Activated effector memory CD4-positive, alpha-beta T cell treated with anti-CD3 and anti-CD28 coated beads, Interleukin-2, amount 50 U/mL, for 16 hours (primary cell): Measurements from ENCODE around the gene RIOK2.

Experiments
- DNase-seq: peaks from one replicate; pipeline ENCODE4 v3.0.0-alpha.2; 2020

The RIOK2 gene

DNA sequence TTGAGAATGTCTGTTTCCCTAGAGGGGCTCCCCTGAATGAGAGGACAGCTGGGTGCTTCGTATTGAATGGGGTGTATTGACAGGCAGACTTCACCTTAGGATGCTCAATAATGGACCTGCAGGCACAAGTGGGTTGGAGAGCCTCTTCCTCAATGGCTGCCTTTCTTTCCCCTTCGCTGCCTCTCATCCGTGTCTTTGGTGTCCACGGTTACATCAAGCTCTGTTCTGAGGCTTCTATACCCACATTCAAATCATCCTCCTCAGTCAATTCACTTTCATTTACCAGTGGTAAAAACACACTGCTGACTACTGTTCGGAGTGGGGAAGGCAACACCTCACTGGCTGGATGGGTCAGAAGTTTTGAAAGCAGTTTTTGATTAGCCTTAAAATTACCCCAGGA is 61.2 kb downstream of the RIOK2 start:
- no peak for DNase-seq

DNA sequence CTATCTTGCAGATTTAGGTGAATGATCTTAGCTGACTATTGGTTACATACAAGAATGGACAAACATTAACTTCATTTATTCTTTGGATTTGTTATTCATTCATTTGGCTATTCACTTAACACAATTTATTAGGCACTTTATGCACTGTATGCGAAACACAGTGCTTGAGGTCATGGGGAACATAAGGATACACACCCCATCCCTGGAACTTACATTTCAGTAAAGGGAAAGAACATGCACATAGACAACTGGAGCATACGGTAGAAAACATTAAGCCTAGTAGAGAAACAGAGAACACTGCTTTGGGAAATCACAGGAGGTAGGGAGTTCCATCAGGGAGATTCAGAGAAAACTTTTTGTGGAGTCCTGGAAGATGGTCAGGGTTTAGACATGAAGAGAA is 62.9 kb downstream of the RIOK2 start:
- DNase-seq = no peak

GRCh38 chr5:97119007-97119390 is 64.0 kb downstream of the RIOK2 start:
- no peak for DNase-seq

DNA sequence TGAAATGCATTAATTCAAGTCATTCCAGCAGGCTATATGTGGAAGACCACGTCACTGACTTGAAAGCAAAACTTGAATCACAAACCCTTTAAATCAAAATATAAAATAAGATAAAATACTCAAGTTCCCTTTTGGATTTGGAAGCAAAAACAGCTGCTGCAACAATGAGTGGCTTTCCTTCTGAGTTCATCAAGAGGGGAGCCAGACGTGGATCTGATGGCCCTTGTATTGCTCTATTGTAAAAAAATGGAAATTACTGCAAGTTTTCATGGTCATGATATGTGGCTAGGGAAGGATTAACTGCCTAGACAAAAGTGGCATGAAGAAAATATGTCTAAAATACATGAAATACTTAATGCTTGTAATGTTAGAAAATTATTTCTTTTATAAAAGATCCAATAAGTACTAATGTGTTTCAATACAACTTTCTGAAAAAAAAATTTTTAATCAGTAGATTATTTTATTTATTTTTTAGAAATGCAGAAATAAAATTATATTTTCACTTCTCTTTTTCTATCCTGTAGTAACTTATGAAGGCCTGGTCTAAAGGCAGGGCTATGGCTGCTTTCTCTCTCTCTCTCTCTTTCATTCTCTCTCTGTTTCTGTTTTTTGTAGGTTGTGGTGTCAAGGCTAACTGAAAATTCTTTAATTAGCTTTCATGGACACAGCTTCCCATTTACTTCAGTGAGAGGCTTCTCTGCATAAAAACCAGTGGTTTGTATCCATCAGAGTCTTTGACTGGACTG is 64.6 kb downstream of the RIOK2 start:
- DNase-seq = no peak

GRCh38 chr5:97115932-97116331 is 67.1 kb downstream of the RIOK2 start:
- no peak for DNase-seq

DNA sequence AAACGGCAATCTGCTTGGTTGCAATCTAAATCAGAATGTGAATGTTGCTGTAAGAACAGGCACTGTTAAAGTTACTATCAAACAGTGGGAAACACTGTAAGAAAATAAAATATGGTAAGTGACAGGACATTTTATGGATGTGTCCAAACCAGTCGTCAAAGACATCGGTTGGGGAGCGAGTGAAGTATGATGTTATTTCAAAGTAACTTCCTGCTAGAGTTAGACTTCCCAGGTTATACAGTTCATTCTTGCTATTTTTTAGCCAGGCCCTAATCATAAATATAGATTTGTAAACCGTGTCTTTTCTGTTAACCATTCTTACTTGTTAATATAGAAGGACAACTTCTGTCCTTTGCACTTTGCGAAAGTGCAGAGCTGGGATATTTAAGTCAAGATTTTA is 70.8 kb downstream of the RIOK2 start:
- DNase-seq = no peak

- no peak for DNase-seq
Measured at GRCh38 chr5:97111616-97112015, 71.4 kb downstream of the RIOK2 start.

GRCh38 chr5:97111004-97111403 is 72.0 kb downstream of the RIOK2 start:
- DNase-seq = no peak
